NT2/D1 (cell line): Measurements from ENCODE around the gene ARMC9.

Experiments
- SUZ12 ChIP-seq: IDR thresholded peaks from 2 replicates; pipeline ENCODE4 v1.6.1; 2011; ENCODE audit not compliant: insufficient read length, insufficient read depth; ENCODE audit errors: extremely low read depth
- YY1 ChIP-seq: IDR thresholded peaks from 2 replicates; pipeline ENCODE4 v1.6.1; 2011; ENCODE audit not compliant: insufficient read length, insufficient read depth
- ZNF274 ChIP-seq: IDR thresholded peaks from 2 replicates; pipeline ENCODE4 v1.6.1; 2011; ENCODE audit warnings: mild to moderate bottlenecking, low read depth, low read length

GRCh38 chr2:231370749-231371429 is 172.5 kb downstream of the ARMC9 start:
- TF ChIP-seq ZNF274 (no peak), YY1 (no peak), SUZ12 (no peak)
